Measurements from ENCODE around the gene SORCS2. TPM values are rescaled to one million over a fixed set of nuclear protein-coding genes. Genes with fewer than 3 reads are reported as not detected.
A peak's percentile ranks its signal among the peaks of the same experiment; 100 is the strongest.

The SORCS2 gene
- polyA plus RNA-seq, 1 donor = 8.5 TPM

DNA sequence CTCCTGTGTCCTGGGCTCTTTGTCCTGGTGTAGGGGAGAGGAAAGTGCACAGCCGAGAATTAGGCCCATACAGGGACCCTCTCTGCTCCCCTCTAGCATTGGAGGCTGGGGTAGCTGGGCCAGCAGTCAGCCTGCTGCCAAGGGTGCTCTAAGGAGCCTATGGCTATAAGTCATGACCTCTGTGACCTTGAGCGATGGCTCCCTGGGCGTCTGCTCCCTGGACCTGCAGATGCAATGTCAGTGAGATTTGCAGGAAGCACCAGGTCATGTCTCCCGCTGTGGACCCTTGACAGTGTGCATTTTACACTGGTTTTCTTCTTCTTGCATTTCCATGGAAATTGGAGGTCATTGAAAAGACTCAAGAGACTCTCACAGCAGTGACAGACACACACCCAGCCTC is 476.5 kb downstream of the SORCS2 start:
- DNase-seq = no peak

DNA sequence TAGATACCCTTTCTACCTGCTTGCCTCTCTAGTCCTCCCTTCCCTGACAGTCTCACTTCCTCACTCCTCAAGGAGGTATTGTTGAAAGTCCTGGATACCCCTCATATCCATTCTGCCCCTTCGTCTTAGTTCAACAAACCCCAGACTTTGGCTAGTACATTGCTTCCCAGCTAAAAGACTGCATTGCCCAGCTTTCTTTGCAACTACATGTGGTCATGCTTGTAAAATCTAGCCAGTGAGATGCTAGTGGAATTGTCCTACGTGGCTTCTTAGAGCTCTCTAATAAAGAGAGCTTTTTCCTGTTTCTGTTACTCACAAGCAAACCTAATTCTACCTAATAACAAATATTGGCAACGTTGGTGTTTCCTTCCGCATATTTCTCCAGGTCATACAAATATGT is 480.3 kb downstream of the SORCS2 start:
- no peak for DNase-seq

DNA sequence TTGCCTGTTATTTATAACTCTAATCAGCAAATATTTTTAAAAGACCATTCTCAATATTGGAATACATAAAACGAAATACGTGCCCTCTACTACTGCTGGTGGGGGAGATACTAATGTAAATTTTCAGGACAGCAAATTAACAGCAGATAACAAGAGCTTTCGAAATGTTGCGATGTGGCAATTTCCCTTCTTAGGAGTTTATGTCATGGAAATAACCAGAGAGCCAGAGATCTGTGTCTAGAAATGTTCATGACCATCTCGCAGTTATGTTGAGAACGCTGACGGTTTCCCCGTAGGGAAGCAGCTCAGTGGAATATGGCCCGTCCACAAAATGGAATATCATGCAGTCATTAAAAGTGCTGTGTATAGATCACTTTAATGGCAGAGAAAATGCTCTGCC is 480.8 kb downstream of the SORCS2 start:
- DNase-seq = no peak

DNA sequence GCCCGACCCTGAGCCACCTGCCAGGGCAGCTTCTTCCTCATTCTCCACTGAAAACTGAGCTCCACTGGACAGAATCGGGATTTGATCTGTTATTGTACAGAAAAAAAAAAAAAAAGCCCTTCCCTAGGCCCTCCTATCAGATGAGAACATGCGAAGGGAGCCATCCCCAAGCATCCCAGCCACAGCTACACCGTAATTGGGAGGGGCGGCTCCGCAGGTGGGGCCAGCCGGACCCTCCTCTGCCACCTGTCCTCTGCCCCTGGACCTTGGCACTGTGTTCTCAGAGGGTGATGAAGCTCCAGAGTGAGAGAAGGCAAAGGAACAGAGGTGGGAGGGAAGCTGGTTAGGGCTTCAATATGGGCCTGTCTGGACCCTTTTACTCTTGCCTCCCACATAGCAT is 482.4 kb downstream of the SORCS2 start:
- DNase-seq = no peak

DNA sequence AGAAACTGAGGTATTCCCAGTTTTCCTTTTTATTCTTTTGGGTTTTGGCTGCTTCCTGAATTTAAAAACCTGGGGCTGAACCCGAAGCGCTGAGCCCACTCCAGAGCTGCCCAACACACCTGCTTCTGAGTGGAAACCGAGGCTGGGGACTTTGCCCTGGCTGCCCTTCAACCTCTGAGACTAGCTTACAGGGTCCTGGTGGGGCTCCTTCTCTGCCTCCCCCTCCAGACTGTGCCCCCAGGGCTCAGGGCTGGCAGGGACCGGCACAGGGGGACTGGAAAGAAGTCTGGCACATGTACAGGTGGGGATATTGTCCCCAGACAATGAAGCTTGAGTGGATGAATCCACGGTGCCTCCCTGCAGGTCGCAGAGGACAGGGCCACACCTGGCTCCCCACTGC is 482.8 kb downstream of the SORCS2 start:
- DNase-seq = no peak

DNA sequence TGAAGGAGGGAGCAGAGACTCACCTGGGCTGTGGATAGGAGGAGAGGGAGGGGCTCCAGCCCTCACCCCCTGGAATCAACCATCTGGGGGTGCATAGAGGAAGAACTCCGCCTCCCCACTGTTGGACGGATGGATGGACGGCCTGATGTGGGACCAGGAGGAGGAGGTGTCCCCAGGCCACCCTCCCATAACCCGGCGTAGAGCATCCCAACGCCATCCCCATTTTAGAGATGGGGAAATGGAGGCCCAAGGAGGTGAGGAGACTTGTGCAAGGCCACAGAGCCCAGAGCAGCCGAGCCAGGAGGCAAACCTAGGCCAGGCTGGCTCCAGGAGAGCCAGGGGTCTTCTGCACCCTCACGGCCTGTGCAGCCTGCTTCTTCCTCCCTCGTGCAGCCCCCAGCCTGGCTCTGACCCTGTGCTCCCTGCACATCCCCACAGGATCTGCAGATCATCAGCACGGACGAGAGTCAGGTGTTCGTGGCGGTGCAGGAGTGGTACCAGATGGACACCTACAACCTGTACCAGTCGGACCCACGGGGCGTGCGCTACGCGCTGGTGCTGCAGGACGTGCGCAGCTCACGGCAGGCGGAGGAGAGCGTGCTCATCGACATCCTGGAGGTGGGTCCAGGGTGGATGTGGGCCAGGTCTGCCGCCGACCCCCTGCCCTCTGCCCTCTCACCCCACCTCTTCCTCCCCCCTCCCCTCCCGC is 483.4 kb downstream of the SORCS2 start:
- no peak for DNase-seq

DNA sequence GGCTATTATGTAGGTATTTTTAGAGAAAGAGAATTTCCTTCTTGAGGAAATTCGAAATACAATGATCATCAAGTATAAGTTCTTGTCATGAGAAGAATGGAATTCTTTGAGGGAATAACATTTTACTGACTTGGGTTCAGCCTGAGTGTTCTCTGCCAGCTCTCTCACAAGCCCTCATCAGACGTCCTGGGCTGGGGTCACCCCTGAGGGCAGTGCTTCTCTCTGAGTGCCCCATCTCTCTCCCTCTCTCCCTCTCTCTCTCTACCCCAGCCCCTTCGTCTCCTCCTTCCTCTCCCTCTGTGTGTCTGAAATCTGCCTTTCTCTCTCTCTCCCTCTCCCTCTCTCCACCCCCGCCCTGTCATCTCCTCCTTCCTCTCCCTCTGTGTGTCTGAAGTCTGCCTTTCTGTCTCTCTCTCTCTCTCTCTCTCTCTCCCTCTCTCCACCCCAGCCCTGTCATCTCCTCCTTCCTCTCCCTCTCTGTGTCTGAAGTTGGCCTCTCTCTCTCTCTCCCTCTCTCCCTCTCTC is 484.1 kb downstream of the SORCS2 start:
- DNase-seq = no peak

DNA sequence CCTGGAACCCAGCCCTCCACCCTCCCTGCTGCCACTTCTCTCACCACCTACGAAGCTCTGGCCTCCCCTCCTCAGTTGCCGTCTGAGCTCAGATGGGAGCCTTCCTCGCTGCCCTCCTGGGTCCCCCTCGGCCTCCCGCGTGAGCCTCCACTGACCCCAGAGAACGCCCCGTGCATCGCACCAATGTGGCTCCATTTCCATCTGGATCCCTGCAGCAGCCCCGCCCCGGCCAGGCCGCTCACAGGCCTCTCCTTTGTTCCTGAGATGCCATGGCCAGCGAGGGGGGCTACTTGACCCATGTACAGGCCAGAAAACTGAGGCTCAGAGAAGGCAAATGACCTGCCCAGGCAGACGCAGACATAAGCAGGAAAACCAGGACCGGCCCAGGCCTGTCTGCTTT is 484.7 kb downstream of the SORCS2 start:
- no peak for DNase-seq

DNA sequence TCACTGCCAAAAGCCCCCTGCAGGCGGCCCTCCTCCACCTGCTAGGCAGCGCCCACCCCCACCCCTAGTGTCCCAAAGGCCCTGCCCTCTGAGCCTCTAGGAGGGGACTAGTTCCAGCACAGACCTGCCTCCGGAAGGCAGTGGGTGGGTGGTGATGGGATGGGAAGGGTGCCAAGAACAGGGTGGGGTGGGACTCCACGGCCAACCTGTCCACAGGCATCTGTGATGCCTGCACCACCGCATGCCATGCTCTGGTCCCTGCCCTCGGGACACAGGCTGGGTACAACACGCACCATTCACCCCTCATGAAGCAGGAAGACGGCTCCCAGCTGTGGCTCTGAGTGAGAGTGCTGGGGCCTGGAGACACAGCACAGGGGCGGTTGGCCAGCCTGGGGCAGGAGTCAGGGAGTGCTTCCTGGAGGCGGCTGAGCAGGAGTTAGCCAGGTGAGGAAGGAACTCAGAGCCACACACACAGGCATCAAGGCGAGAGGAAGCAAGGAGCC is 485.5 kb downstream of the SORCS2 start:
- no peak for DNase-seq

DNA sequence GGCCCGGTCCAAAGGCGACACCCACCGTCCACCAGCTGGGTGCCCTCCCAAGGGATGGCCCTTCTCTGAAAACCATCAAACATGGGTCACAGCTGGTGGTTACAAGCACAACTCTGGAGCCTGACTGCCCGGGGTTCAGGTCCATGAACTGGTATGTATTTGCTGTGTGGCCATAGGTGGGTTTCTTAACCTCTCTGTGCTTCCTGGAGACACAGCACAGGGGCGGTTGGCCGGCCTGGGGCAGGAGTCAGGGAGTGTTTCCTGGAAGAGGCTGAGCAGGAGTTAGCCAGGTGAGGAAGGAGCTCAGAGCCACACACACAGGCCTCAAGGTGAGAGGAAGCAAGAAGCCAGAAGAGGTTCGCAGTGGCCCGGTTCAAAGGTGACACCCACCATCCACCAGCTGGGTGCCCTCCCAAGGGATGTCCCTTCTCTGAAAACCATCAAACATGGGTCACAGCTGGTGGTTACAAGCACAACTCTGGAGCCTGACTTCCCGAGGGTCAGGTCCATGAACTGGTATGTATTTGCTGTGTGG is 486.0 kb downstream of the SORCS2 start:
- no peak for DNase-seq

DNA sequence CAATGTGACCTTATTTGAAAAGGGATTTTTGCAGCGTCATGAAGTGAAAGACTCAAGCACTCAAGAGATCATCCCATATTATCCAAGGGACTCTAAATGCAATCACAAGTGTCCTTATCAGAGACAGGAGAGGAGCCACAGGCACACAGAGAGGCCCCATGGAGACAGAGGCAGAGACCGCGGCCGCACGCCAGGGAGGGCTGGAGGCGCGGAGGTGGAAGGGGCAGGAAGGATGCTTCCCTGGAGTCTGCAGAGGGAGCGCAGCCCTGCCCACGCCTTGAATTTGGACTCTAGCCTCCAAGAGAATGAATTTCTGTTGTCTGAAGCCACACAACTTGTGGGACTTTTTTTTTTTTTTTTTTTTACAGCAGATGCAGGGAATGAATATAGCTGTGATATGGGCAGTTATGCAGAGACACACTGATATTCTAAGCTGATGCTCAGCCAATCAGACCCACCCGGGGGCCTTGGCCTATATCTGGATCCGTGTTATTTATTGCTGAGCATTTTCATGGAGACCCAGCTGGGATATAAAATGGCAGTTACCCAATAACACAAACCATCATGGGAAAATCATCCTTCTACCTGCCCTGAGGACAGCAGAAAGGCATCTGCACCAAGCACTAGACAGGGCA is 487.2 kb downstream of the SORCS2 start:
- no peak for DNase-seq

DNA sequence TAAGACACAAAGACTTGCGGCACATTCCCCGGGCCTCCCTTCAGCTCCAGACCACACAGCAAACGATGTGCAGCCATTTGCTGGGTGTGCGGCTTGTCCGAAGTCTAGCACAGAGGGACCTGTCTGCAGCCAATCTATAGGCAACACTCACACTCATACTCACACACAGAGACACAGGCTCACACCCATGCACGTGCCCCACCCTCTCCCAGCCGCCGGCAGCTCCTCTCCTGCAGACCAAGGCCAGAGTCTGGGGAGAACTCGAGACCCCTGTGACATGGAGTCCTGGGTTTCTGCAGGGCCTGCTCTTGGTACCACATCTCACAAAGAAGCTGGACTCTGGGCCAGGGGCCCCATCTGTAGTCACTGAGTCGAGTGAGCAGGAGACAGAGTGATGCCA is 487.8 kb downstream of the SORCS2 start:
- no peak for DNase-seq

DNA sequence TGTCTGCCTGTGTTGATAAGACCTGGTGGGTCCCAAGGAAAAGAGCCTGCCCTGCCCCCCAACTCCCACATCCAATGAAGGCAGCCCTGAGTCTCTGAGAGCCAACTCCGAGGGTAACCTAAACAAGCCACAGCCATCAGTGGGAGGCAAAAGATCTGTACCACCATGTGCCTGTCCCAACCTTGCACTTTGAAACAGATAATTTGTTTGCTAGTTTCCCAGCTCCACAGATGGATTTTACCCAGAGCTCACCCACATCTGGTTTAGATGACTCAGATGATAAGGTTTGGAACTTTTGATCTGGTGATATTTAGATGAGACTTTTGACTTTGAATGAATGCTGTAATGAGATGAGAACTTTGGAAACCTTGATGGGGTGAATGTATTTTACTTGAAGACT is 488.4 kb downstream of the SORCS2 start:
- DNase-seq = no peak

DNA sequence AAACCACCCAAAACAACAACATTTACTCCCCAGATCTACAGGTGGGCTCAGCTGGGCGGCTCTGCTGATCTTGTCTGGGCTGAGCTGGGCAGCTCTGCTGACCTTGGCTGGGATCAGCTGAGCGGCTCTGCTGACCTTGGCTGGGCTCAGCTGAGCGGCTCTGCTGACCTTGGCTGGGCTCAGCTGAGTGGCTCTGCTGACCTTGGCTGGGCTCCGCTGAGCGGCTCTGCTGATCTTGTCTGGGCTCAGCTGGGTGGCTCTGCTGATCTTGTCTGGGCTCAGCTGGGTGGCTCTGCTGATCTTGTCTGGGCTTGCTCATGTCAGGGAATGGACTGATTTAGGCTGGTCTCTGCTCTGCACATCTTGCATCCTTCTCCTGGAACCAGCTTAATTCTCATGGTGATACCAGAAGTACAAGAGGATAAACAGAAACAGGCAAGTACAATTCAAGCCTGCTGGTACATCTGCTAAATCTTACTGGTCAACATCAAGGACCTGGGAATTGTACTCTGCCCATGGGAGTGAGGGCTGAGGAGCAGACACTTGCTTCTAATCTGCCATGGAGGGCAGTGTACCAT is 490.9 kb downstream of the SORCS2 start:
- DNase-seq = no peak

DNA sequence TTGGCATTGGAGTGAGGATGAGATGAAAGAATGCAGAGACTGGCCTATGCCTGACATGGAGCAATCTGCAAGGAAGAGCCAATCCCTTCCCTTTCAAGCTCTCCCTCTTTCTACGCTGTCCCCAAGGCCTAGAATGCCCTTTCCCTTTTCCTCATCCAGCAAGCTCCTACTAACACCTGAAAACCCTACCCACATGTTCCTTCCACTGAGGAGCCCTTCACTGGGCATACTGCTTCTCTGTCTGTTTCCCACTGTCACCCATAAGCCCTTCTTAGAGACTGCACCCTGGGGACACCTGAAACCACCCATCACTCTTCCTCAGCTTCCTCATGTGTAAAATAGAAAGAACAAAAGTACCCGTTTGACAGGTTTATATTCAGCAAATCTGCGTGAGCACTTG is 492.0 kb downstream of the SORCS2 start:
- DNase-seq = no peak

DNA sequence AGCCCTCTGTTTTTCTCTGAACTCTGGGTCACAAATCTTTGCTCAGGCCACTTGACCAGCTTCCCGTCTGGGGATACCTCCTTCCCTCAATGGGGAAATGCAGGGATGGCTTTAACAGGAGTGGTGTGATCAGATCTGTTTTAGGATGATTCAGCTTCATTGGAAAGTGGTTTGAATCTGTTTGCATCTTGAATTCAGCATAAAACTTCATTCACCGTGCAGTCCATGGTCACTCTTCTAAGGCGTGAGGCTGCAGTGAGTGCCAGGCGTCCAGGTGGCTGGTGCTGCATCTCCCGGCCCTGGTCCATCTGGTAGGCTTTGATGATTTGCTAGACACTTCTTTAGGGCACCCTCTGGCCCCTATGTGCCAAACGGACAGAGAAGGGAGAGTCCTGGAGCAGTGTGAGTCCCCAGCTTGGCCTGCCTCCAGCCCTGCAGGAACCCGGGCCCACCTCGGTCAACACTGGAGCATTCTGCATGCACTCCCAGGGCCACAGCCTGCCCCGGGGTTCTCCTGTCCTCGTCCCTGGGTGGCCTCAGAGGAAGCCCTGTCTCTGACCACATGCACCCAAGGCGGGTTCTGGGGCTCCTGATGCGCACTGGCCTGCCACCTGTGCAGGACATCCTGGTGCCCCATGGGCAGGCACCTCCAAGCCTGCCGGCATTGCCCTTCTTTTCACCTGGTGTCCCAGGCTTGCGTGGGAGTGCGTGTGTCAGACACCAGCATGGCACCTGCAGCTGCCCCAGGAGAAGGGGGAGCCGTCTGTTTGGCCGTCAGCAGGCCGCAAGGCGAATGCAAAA is 493.9 kb downstream of the SORCS2 start:
- no peak for DNase-seq

DNA sequence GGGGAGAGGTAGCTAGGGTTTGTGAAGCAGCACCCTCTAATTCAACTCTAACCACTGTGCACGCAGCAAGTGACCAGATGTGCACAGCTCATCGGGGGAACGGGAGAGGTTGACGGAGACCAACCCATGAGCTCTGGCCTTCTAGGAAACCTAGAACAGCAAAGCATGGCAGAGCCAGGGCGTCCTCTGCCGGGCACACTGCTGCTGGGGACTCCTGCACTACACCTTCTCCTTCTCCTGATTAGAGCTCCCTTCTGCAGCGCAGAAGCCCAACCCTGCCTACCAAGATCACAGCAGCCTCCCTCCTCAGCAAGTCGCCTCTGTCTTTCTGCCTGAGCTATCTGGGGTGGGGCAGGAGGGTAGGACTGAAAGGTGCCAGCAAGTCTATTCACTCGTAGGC is 494.7 kb downstream of the SORCS2 start:
- no peak for DNase-seq

DNA sequence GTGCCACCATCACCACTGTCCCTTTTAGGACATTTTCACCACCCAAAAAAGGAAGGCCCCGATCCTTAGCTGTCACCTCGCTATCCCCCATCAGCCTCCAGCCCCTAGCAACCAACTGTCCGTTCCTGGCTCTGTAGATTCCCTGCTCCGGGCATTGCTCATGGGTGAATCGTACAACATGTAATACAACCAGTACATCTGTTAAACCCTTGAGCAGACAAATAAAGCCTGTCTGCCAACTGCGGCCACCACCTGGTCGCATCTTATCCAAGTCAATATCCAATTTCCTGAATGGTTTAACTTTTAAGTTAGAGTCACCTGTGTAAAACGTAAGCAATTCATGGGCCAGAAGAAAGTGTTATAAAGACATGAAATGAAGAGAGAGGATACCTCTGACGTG is 495.5 kb downstream of the SORCS2 start:
- DNase-seq = no peak

DNA sequence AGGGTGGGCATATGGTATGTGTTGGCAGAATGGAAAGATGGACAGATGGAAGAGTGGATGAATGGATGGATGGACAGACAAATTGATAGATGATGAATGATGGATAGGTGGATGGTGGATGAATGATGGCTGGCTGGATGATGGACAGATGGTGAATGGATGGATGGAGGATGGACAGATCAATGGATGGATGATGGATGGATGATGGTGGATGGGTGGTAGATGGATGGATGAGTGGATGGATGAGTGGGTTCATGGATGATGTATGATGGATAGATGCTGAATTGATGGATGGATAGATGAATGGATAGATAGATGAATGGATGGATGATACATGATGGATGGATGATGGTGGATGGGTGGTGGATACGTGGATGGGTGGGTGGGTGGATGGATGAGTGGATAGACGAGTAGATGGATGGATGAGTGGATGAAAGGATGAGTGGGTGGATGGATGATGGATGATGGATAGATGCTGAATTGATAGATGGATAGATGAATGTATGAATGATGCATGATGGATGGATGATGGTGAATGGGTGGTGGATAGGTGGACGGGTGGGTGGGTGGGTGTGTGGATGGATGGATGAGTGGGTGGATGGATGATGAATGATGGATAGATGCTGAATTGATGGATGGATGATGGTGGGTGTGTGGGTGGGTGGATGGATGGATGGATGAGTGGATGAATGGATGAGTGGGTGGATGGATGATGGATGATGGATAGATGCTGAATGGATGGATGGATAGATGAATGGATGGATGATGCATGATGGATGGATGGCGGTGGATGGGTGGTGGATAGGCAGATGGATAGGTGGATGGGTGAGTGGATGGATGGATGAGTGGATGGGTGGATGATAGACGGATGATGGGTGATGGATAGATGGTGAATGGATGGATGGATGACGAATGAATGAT is 497.7 kb downstream of the SORCS2 start:
- DNase-seq = no peak

DNA sequence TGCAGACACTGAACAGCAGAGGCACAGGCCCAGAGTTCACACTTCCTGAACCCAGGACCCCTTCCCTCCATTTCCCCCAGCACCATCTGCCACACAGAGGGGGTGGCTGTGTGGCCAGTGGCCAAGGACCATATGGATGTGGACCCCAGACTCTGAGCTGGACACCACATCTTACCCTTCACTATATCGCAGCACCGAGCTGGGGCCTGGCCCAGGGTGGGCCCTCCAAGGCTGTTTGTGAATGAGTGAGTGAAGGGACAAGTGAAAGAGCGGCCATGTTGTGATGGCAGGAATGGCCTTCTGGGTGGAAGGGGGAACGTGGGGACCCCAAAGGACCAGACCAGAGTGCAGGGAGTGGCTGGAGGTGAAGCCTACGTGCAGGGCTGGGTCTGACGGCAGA is 498.7 kb downstream of the SORCS2 start:
- DNase-seq = no peak

DNA sequence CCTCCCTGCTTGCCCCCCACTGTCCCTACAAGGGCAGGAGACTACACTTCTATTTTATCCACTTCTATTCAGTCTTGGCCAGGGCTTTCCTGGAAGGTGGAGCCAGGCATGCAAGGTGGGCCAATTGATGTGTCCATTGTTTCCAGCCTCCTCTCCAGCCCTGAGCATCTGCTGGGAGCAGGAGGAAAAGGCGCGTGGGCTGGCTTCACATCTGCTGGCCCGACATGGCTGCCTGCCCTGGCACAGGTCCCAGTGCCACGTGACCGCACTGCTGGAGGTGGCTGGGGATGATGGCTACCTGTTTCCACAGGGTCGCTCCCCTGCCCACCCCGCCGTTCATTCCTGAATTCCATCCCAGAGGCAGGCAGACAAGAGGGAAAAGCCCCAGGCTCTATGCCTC is 499.6 kb downstream of the SORCS2 start:
- peak; percentile 7 for DNase-seq
